ENCODE data around the gene ZSCAN5C.
"Not testable (repeated sequence)": the region's sequence is repeated elsewhere in the genome, so short reads cannot be mapped to it uniquely, and the experiment has no call there.

Gene ZSCAN5C

GRCh38 chr19:56193981-56194640, 8.0 kb upstream of the ZSCAN5C start:
- no peak for DNase-seq (ENCODE audit: low read depth)

DNA sequence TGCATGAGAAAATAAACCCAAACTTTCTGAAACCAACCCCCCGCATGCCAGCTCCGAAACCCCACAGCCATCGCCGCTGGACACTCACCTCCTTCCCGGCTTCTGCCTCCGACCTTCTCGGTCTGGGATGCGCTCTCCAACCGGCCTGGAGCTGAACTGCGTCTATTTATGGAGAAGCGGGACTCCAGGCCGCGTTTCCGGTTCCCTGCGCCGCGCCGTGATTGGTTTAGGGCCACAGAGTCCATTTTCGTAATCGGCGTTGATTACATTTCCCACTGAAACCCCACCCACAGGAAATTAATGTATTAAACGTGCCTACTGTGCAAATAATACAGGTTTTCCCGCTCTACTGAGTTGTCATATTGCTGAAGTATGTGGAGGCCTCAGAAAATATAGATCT, 4.4 kb upstream of the ZSCAN5C start, which contains the start of gene ZSCAN5B:
Gene ZSCAN5B (minus strand): TSS at position 138 of the 400 bp plus-strand sequence. CDS start 4,731 bp downstream, outside the sequence.
- DNase-seq (ENCODE audit: low read depth) = not testable (repeated sequence)

DNA sequence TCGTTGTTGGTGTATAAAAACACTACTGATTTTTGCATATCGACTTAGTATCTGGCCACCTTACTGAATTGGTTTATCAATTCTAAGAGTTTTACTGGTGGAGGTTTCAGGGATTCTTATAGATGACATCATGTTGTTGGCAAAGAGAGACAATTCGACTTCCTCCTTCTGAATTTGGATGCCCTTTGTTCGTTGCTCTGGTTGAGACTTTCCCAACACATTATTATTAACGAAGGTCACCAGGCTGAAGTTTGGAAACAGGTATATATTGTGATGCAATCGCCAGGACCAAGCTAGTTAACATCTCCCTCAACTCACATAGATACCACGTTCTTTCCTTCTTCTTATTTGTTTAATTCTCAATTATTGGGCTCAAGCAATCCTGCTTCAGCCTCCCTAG, 2.4 kb upstream of the ZSCAN5C start:
- DNase-seq (ENCODE audit: low read depth) = no peak

- DNase-seq (ENCODE audit: low read depth) = not testable (repeated sequence)
Observed at GRCh38 chr19:56207581-56207980, 5.5 kb downstream of the ZSCAN5C start.

GRCh38 chr19:56209091-56209490, 7.0 kb downstream of the ZSCAN5C start:
- DNase-seq (ENCODE audit: low read depth) = no peak

GRCh38 chr19:56210036-56210435, 8.0 kb downstream of the ZSCAN5C start:
- DNase-seq (ENCODE audit: low read depth) = not testable (repeated sequence)

- no peak for DNase-seq (ENCODE audit: low read depth)
Observed at GRCh38 chr19:56211718-56212117, 9.6 kb downstream of the ZSCAN5C start.

GRCh38 chr19:56217039-56217949, 15.2 kb downstream of the ZSCAN5C start:
- no peak for DNase-seq (ENCODE audit: low read depth)

GRCh38 chr19:56218961-56219360, 16.9 kb downstream of the ZSCAN5C start:
- DNase-seq (ENCODE audit: low read depth) = no peak

DNA sequence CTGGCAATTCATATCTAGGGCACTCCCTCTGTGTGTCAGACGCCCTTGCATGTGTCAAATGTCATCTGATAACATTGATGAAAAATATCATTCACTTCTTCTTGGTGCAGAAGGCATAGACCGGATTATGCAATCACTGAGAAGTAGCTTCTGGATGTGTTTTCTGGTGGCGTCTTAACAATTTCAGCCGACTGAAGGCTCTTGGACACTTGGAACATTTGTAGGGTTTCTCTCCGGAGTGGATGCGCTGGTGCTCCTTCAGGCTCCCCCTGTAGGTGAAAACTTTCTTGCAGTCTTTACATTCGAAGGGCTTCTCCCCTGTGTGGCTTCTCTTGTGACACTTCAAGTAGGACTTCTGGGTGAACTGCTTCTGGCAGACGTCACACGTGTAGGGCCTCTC, 19.4 kb downstream of the ZSCAN5C start:
- not testable (repeated sequence) for DNase-seq (ENCODE audit: low read depth)

GRCh38 chr19:56221851-56222250, 19.8 kb downstream of the ZSCAN5C start:
- DNase-seq (ENCODE audit: low read depth) = no peak

DNA sequence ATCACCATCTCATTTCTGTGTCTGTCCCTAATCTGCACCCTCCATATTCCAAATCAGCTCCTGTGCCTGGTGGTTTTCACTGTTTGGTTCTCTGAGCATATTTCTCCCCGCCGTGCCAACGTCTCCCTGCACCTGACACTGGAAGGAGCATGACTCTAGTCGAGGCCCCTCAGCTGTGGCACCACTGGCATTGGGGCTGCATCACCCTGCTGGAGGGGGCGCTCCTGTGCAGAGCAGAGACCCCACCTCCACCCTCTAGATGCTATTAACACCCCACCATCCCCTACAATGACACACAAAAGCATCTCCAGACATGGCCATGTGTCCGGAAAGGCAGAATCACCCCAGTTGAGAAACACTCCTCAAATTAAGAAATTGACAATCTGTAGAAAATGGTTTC, 20.8 kb downstream of the ZSCAN5C start:
- no peak for DNase-seq (ENCODE audit: low read depth)

GRCh38 chr19:56223481-56223880, 21.4 kb downstream of the ZSCAN5C start:
- no peak for DNase-seq (ENCODE audit: low read depth)

DNA sequence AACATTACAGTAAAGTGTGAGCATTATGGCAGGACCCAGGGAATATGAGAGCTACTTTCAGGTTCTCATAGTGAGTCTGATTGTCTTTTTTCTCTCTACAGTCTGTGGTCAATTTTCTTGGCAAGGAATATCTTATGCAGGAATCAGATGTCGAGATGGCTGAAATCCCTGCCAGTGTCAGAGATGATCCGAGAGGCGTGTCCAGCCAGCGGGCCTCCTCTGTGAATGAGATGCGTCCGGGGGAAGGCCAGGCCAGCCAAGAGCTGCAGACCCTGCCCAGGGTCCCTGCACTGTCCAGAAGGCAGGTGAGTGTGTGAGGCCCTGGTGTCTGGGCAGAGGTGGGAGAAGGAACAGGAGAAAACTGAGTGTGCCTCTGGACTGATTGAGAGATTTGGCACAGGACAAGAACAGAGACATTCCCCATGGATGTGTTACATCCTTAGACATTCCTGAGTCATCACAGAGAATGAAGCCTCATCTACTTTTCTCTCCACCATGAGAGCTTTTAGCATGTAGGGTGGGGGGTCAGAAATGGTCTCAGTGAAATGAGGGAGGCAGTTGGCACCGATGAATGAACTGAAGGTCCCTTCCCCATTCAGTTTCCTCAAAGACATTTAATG, 43.2 kb downstream of the ZSCAN5C start:
- DNase-seq (ENCODE audit: low read depth) = no peak

- DNase-seq (ENCODE audit: low read depth) = not testable (repeated sequence)
Observed at GRCh38 chr19:56245764-56246163, 43.7 kb downstream of the ZSCAN5C start.

GRCh38 chr19:56248736-56249338, 46.8 kb downstream of the ZSCAN5C start:
- DNase-seq (ENCODE audit: low read depth) = not testable (repeated sequence)

DNA sequence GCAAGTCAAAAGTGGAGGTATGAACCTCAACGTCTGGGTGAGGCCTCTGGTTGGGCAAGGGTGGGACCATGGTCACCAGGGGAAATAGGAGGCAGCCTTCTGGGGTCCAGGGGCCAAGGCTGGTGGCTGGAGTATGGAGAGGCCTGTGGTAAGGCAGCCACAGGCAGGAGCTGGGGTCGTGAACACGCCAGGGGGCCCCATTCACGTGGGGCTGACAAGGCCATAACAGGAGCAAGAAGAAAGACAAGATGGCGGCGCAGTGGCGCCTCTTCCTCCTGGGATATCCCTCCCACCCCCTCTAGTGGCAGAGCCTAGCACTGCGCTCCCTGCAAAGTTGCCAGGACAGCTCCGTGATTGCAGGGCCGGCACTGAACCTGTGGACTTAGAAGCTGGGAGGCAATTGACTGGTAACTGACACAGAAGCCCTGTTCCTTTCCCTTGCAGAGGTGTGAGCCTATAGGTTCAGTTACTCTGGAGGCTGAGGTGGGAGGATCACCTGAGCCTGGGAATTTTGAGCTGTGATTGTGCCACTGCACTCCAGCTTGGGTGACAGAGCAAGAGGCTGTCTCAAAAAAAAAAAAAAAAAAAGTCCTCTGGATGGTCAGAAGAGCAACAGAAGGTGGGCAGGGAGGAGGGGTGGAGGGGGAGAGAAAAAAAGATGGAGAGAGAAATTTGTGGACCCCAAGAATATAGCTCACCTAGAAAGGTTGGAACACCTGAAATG, 50.8 kb downstream of the ZSCAN5C start:
- DNase-seq (ENCODE audit: low read depth) = peak; percentile 19

DNA sequence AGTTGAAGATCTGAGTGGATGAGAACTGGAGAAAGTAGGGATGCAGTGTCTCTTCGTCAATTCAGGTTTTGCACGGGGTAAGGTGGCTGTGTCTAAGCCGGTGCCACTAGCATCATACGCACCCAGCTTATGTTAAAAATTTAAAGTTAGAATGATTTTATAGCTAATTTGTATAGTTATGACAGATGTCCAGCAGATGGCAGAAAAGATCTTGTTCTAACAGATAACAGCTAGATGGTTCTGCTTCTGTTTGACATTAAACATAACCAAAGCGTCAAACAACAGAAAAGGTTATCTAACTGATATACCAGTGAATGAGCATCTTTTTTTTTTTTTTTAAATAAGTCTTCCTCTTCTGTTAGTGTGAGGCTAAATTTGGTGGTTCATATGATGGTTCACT, 51.7 kb downstream of the ZSCAN5C start:
- DNase-seq (ENCODE audit: low read depth) = no peak

GRCh38 chr19:56258272-56258671, 56.2 kb downstream of the ZSCAN5C start:
- DNase-seq (ENCODE audit: low read depth) = no peak
